Measurements from ENCODE around the gene DACT3.
A peak's percentile ranks its signal among the peaks of the same experiment; 100 is the strongest.

DACT3 gene, protein sequence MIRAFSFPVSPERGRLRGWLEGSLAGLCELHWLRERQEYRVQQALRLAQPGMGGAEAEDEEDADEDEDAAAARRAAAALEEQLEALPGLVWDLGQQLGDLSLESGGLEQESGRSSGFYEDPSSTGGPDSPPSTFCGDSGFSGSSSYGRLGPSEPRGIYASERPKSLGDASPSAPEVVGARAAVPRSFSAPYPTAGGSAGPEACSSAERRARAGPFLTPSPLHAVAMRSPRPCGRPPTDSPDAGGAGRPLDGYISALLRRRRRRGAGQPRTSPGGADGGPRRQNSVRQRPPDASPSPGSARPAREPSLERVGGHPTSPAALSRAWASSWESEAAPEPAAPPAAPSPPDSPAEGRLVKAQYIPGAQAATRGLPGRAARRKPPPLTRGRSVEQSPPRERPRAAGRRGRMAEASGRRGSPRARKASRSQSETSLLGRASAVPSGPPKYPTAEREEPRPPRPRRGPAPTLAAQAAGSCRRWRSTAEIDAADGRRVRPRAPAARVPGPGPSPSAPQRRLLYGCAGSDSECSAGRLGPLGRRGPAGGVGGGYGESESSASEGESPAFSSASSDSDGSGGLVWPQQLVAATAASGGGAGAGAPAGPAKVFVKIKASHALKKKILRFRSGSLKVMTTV

DNA sequence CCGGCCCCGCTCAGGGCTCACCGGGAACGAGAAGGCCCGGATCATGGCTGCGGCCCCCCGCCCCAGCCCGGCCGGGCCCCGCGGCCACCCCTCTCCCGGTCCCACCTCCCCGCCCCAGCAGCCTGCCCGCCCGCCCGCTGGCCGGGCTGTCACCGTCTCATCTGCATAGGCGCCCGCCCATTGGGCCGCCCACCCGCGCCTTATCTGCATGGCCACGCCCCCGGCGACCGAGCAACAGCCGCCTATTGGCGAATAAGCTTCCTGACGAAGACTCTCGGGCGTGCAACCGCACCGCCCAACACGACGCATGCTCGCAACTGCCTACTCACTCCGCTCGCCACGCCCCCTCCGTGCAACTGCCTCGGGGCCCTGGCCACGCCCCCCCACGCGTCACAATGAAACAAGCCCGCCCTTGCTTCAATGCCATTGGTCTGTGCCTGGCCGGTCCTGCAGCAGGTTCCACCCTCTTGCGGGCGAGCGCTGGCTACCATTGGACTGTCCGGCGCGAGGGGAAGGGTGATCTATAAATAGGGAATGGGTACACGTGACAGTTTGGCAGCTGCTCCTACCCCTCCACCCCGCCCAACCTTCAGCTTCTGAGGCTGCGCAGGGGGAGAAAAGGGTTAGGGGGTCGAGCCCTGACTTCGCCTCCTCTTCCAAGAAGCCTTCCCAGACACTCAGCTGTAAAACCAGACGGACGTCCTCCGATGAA is at the start of gene DACT3:
DACT3 (minus strand) TSS at position 163 of the 712 bp plus-strand sequence; CDS start at position 45, 118 bp downstream.
- peak; percentile 99 for FAIRE-seq

DNA sequence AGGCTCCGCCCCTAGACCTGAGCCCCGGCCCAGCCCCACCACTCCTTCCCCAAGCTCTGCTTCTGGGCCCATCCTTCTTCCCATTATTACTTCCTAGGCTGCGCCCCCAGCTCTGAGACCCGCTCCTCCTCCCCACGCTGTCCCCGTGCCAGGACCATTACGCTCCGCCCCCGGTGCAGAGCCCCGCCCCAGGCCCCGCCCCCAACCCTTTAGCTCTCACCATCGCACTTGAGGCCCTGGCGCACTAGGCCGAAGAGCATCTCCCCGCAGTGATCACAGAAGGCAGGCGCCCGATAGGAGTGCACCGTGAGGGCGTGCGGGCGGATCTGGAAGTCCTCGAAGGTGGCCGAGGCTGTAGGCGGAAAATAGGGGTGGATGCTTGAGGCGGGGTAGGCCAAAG is 49.7 kb upstream of the DACT3 start:
- no peak for FAIRE-seq

DNA sequence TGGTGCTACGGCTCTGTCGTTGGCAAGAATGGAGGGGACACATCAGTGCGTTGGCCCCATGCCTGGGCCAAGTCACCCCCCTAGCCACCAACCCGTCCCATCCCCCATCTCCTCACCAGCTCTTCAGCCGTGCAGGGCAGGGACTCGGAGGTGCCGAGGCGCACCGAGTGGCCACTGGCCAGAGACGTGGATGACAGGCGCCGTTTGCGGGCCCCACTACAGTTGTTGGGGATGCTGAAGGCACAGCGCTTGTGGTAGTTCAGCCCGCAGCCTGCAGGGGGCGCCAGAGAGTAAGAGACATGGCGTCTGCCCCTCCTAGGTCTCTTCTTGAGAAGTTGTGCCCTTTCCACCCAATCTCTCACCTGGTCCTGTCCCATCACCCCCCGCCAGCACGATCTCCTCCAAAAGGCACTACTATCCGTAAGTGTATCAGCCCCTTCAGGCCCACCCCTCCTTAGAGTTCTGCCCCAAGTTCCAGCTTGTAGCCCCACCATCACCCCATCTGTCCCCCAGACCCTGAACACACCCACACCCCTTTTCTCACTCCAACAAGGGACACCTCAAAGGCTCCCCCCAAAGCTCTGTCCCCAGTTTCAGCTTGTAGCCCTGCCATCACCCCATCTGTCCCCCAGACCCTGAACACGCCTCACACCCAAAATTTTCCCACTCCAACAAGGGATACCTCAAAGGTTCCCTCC is 43.5 kb upstream of the DACT3 start:
- no peak for FAIRE-seq

DNA sequence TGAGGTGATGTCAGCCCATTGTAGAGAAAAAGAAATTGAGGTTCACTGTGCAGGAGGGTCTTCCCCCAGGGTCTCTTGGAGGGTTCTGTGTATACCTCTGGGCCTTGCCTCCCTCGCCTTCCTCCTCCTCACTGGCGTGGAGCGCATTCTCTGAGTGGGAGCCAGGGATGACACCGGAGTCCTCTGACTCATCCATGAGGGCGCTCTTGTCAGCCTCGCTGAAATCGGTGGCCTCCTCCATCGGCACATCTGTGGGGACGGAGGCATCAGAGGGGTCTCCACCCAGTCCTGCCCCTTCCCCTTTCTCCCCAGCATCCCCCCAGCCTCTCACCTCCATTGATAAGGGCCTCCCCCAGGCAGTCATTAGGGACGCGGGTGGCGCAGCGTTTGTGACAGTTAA is 39.7 kb upstream of the DACT3 start:
- FAIRE-seq, result no peak

DNA sequence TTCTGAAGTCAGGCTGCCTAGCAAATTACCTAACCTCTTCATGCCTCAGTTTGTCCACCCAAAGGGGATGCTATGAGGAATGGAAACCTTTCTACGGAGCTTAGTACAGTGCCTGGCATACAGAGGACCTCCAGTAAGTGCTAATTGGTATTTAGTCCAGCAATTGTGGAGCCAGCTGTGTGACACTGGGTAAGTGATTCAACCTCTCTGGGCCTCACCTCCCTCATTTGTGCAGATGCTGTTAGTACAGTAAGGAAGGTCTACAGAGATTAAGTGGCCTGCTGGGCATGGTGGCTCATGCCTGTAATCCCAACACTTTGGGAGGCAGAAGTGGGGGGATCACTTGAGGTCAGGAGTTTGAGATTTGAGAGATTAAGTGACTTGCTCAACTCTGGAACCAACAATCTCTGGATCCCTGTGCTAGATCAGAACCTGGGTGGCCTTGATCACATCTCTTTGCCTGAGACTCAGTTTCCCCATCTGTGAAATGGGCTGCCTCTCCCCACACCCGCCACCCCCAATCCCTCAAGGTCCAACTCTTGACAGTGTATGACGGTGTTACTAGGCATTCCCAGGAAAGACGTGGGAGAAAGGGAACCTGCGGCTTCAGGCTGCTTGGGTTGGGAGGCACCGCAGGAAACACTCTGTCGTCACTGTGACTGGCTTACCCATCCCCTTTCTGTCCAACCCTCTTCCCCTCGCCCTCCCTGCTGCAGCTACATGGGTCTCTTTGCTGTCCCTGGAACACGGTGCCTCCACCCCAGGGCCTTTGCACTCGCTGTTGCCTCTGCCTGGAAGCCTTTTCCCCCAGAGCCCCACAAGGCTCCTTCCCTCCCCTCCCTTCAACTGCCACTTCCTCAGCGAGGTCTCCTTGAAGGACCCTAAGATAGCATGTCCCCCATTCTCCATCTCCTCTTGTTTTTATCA is 37.7 kb upstream of the DACT3 start:
- FAIRE-seq, result no peak

DNA sequence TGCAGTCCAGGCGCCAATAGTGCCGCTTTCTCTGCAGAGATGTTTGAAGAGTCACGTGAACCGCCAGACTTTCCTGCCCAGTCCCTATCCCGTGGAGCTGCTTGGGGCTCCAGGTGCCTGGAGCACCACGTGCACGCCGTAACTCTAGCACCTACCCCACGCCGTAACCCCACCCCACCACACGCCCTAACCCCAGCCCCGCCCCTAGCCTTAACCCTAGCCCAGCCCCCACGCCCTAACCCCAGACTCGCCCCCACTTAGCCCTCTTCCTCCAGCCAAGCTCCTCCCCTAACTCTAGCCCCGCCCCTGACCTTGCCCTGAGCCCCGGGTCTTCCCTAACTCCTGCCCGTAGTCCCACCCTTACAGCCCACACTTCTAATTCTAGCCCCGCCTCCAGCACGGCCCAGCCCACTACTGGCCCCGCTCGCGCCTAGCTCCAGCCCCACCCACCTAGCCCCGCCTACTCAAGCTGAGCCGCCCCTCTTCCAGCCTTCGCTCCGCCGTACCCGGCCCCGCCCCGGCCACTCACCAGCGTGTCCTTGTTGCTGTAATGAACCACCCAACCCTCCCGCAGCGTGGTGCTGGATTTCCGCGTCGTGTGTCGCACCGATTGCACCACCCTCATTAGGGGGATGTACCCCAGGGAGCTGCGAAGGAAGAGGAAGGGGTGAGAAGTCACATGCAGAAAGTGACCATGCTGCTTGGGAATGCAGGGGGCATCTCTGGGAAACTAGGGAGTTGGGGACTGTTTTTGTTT is 36.4 kb upstream of the DACT3 start:
- FAIRE-seq, result no peak

DNA sequence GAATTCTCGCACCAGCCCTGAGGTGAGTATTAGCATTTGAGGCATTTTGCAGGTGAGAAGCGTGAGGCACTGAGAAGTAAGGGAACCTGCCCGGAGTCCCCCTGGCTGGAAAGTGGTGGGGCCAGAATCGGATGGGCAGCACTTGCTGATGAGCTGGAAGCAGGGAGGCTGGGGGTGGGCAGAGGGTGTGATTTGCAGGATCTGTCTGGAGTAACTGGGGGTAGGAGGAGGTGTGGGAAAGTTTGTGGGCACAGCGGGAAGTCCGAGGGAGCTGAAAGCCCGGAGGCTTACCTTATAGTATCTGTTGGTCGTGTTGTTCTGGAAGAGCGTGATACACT is 35.9 kb upstream of the DACT3 start:
- FAIRE-seq, result no peak

DNA sequence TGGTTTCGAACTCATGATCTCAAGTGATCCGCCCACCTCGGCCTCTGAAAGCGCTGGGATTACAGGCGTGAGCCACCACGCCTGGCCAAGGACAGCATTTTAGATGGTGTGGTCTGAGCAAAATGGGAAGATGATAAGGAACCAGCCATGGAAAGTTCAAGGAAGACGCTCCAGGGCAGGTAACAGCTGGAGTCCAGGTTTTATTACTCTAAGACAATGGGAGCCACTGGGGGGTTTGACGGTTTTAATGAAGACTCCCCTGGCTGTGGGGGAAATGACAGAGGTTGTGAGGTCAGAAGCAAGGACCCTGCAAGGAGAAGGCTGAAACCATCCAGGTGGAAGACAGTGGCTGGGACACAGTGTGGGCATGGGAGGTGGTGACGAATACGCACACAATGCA is 35.1 kb upstream of the DACT3 start:
- FAIRE-seq, result no peak

DNA sequence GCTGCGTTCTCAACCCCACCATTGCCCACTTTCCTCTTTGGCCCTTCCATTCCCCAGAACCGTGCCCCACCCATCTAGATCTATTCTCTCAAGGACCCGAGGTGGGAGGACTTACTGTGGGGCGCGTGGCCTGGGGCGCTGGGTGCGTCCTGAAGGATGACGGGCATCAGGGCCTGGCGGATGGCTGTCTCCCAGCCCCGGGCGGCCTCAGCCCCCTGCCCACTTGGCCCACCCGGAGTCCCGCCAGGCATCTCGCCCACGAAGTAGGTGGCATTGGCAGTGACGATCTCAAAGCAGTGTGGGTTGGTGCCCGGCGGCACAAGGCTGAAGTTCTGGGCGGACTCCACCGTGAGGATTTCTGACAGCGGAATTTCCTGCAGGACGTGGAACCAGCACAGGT is 32.8 kb upstream of the DACT3 start:
- FAIRE-seq, result no peak

DNA sequence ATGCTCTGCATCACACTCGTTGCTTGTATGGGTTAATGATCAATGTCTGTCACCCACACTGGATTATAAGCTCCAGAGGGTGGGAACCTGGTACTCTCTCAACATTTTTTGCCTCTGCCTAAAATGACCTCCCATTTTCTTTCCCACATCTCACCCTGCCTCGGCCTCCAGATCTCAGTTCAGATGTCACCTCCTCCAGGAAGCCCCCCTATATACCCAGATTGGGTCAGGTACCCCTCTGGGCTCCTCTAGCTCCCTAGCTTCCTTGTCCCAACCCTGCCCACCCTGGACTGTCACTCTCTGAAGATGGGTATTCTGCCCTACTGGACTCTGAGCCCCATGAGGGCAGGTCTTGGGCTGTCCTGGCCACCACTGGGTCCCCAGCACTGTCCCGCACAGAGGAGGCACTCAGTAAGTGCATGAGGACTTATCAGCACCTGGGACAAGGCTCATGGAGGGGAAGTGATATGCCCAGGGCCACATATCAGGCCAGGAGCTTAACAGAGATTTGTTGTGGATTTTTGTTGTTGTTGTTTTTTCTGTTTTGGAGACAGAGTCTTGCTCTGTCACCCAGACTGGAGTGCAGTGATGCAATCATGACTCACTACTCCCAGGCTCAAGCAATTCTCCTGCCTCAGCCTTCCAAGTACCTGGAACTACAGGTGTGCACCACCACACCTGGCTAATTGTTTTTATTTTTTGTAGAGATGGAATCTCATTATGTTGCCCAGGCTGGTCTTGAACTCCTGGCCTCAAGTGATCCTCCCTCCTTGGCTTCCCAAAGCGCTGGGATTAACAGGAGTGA is 32.1 kb upstream of the DACT3 start:
- FAIRE-seq, result no peak

DNA sequence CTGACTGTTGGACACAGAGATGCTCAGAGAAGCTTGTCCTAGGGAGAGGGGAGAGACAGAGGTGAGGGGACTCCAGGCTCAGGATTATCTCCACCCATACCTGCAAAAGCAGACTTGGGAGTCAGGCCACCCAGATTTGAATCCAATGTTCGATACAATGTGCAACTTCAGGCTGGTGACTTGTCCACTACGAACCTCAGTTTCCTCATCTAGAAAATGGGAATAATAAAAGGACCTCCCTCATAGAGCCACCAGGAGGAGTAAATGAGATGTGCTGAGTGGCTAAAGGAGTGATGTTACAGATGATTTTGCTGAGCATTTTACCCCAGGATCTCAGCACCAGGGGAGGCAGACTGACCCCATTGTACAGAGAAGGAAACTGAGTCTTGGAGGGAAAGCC is 31.0 kb upstream of the DACT3 start:
- FAIRE-seq, result no peak

DNA sequence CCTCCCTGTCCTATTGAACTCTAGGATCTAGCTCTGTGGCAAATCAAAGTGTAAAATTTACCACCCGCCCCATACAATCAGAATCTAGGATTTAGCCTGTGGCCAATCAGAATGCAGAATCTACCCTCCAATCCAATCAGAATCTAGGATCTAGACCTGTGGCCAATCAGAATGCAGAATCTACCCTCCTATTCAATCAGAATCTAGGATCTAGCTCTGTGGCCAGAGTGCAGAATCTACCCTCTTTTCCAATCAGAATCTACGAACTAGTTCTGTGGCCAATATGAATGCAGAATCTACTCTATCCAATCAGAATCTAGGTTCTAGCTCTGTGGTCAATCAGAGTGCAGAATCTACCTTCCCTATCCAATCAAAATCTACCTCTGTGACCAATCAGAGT is 30.1 kb upstream of the DACT3 start:
- FAIRE-seq, result no peak

DNA sequence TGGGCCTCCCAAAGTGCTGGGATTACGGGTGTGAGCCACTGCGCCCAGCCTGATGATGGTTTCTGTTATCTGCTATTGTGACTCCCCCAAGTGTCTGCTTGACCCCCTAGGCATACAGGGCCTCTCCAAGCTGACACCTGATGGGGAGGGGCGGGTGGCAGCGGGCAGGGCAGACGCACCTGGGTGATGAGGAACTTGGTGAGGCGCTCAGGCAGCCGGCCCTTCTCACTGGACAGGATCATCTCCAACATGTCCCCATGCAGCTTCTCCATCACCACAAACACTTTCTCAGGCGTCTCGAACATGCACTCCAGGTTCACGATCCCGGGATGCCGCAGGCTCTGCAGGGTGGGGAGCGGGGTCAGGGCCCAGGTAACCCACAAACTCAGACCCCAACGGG is 28.4 kb upstream of the DACT3 start:
- no peak for FAIRE-seq

DNA sequence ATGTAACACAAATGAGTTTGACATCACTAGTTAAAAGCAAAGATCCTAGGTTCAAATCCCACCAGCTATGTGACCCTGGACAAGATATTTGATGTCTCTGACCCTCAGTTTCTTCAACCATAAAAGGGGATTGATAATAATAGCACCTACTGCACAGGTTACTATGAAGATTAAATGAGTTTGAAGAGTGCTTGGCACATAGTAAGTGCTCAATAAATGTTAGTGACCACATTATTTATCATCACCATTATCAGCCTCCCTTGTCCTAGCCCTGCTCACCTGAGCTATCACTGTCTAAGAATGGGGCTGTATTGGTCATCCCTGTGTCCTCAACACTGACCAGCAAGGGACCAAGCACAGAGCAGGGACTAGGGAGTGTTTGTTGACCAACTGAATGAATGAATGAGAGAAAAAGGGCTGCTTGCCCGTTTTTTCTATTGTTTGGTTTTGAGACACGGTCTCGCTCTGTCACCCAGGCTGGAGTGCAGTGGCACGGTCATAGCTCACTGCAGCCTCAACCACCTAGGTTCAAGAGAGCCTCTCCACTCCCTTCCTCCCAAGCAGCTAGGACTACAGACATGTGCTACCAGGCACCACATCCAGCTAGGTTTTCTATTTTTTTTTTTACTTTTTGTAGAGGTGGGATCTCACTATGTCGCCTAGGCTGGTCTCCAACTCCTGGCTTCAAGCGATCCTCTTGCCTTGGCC is 26.6 kb upstream of the DACT3 start:
- FAIRE-seq, result no peak

DNA sequence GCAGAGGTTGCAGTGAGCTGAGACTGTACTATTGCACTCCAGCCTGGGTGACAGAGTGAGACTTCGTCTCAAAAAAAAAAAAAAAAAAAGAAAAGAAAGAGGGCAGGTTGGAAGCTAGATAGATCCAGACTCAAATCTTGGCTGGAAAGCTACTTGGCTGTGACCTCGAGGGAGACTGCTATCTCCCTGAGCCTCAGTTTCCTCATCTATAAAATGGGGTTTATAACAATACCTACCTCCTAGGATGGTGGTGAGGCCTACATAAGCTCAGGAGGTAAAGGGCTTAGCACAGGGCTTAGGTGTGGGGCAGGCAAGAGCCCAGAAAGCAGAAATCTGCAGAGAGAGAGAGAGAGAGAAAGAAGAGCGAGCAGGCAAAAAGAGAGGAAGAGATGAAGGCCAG is 24.2 kb upstream of the DACT3 start:
- FAIRE-seq, result no peak

DNA sequence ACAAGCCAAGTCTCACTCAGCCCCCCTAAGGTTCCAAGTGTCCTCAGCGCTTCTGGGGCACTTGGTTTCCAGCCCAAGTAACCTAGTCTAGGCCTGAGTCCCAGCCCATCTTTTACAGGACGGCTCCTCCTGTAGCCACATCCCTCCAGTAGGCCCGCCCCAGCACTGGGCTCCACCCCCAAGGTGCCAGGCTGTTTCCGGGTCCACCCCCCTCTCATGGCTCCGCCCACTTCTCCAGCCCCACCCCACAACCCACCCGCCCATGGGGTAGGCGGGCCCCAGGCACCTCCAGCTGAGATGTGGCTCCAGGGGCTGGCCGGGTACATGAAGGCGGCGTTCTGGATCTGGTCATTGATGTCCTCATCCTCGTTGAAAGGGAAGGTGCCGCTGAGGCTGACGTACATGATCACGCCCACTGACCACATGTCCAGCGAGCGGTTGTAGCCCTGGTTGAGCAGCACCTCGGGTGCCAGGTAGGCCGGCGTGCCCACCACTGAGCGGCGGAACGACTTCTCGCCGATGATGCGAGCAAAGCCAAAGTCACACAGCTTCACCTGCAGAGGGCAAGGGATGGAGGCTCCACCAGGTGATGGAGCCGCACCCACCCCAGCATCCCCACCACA is 17.2 kb upstream of the DACT3 start:
- FAIRE-seq, result no peak

DNA sequence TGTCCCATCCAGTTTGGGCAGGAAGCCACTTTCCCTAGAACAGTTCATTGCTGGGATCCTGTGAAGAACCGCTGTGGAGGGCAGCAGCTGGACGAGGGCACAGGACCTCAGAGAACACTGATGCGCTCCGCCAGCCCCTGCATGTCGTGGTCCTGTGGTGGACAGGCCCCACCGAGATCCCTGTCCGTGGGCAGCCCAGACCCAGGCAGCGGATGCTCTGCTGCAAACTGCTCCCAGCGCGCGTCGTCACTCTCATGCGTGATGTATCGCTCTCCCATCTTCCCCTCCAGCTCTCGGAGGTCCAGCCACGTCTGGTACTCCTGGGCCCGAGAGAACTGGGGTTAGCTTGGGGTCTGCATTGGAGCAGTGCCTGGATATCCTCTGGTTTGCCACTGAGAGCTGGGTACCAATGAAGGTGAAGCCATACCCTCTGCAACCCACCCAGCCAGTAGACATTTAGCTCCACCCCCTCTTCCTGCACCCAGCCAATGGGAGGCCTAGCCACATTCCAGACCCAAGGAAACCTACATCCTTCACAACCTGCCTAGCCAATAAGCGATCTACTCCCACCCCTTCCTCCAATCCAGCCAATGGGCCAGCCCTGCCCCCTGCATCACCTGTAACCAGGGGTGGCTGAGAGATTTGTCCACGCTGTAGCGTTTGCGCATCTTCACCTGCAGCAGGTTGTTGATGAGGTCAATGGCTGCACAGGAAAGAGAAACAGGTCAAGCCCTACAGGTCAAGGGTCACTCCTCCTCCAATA is 13.6 kb upstream of the DACT3 start:
- no peak for FAIRE-seq

DNA sequence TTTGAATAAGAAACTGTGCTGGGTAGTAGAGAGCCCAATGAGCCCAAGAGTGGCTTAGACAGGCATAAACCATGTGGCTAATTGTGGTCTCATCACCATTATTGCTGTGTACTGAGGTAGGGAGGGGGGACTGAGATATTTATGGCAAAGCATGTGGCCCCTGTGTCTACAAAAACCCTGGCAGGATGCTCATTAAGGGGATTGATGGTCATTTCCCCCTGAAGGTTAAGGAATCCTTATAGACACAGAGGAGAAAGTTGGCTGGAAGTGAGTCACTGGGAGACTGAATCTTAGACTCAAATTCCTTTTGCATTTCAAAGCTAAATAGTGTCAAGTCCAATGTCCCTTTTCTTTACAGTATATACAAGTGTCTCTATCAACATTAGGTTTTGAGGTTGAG is 9.8 kb upstream of the DACT3 start:
- FAIRE-seq, result no peak

DNA sequence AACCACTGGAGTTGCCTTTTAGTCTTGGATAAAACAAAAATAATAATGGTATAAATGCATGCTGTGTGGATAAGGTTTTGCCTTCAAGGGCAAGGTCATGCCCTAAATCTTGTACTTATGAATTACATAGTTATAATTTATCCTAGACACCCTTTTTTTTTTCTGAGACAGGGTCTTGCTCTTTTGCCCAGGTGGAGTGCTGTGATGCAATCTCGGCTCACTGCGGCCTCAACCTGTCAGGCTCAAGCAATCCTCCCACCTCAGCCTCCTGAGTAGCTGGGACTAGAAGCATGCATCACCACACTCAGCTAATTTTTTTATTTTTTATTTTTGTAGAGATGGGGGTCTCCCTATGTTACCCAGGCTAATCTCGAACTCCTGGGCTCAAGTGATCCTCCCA is 7.7 kb upstream of the DACT3 start:
- FAIRE-seq, result no peak
